ENCODE data around the gene AIFM3.

DNA sequence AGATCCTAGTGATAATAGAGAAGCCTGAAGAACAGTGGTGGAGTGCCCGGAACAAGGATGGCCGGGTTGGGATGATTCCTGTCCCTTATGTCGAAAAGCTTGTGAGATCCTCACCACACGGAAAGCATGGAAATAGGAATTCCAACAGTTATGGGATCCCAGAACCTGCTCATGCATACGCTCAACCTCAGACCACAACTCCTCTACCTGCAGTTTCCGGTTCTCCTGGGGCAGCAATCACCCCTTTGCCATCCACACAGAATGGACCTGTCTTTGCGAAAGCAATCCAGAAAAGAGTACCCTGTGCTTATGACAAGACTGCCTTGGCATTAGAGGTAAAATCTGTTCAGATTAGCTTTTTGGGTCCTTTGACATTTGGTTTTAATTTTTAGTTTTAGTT lies 33.1 kb upstream of the AIFM3 start:
- TF ChIP-seq, protein P1, sequence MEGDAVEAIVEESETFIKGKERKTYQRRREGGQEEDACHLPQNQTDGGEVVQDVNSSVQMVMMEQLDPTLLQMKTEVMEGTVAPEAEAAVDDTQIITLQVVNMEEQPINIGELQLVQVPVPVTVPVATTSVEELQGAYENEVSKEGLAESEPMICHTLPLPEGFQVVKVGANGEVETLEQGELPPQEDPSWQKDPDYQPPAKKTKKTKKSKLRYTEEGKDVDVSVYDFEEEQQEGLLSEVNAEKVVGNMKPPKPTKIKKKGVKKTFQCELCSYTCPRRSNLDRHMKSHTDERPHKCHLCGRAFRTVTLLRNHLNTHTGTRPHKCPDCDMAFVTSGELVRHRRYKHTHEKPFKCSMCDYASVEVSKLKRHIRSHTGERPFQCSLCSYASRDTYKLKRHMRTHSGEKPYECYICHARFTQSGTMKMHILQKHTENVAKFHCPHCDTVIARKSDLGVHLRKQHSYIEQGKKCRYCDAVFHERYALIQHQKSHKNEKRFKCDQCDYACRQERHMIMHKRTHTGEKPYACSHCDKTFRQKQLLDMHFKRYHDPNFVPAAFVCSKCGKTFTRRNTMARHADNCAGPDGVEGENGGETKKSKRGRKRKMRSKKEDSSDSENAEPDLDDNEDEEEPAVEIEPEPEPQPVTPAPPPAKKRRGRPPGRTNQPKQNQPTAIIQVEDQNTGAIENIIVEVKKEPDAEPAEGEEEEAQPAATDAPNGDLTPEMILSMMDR (IDR thresholded peaks at IDR 0.05 in 8 of 11, conservative IDR thresholded peaks at IDR 0.05 in 3 of 11): no peak
- TF ChIP-seq POLR2AphosphoS5 (IDR thresholded peaks at IDR 0.05) (no peak), POLR2A (IDR thresholded peaks at IDR 0.05) (no peak)

Measured in spleen (tissue), 7 donors.